ENCODE results near the gene CAV1. TPM values are rescaled to one million over a fixed set of nuclear protein-coding genes. Genes with fewer than 3 reads are reported as not detected.
A peak's percentile ranks its signal among the peaks of the same experiment; 100 is the strongest.

CAV1 gene
- polyA plus RNA-seq, 4 donors: 3.1 to 57.3 (median 25.6) TPM

DNA sequence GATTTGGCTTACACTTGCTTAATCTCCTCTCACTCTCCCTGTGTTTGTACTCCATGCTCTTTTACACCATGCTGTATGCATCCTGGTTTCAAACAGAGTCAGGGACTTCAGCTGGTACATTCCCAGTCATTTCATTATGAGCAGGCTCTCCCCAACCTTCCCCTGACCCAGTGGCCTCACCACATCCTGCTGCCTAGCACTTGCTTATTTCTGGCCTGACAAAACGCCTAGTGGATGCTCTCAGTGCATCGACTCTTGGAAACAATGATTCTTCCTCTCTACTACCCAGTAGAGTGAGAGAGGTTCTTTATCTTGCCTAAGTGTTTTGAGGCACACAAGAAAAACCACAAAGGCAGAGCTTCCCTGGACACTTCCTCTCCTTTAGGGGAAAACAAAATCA, 63.4 kb downstream of the CAV1 start:
- Histone ChIP-seq H3K36me3 (ENCODE audit: control insufficient read depth in 3 of 3, insufficient read depth in 2 of 3, low read depth in 1 of 3, low read length in 3 of 3) (no peaks in the 10 kb centered on the region), H3K27ac (ENCODE audit: low read depth in 1 of 3, low read length in 2 of 3) (no peak overlapping the region), H3K4me1 (ENCODE audit: control insufficient read depth in 3 of 3, insufficient read depth in 2 of 3, low read depth in 1 of 3, low read length in 2 of 3) (peaks cover 5 to 12% (median 8%) of the 10 kb centered on the region in 3 donors), H3K27me3 (ENCODE audit: control insufficient read depth in 3 of 3, insufficient read depth in 3 of 3, low read length in 3 of 3) (peaks cover 0 to 1% (median 0%) of the 10 kb centered on the region in 3 donors), H3K4me3 (ENCODE audit: low read depth in 1 of 3, low read length in 3 of 3) (no peak overlapping the region), H3K9me3 (ENCODE audit: control insufficient read depth in 2 of 2, insufficient read depth in 1 of 2, low read depth in 1 of 2, low read length in 1 of 2) (no peaks in the 10 kb centered on the region)
- no peak for FAIRE-seq
- no peak for DNase-seq
- WGBS, 3 donors: 22 to 65% (median 39%) methylated on average over 2 of the region's 2 CpGs

DNA sequence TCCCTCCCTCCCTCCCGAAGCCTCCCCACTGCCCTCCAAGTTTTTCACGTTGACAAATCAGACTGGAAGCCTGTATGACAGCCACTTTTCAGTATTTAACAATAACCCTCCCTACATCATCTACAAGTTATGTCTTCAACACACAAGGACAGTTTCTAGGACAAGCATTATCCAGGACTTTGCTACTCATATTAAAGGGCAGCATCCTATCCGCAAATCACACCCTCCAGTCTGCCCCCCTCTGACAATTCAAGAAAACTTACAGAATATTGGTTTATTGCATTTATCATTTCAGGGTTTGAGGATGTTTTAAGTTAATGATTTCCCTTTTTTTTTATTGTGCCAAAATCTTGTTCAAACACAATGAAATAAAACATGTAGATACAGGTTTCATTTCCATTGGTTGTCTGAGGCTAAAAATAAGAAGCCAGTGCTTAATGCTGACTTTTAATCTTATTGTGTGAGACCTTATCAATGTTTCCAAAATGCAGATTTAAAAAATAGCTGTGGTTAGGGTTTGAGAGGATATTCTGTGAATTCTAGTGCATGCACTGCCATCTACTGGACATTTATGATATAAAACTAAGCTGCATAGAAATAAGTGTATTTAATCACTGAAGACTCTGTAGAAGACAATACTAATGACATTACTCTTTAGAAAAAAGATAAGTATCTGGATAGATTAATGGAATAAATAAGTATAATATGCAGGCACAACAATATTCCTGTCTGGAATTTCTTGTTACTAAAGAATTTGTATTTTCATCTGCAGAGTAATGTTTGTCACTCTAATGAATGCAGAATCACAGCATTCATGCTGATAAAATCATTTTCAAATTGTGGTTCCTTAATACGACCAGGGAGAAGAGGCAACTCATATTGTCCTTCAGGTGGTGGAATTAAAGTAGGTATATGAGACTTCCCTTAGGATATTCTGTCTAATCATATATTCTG, 64.1 kb downstream of the CAV1 start:
- FAIRE-seq (no peak), DNase-seq (peak; percentile 57 to 63)
- 17 to 25% (median 21%) methylated on average over 4 of the region's 4 CpGs for WGBS, 3 donors
- Histone ChIP-seq H3K4me3 (ENCODE audit: low read depth in 1 of 3, low read length in 3 of 3) (no peak overlapping the region), H3K27me3 (ENCODE audit: control insufficient read depth in 3 of 3, insufficient read depth in 3 of 3, low read length in 3 of 3) (peaks cover 0 to 1% (median 0%) of the 10 kb centered on the region in 3 donors), H3K36me3 (ENCODE audit: control insufficient read depth in 3 of 3, insufficient read depth in 2 of 3, low read depth in 1 of 3, low read length in 3 of 3) (no peaks in the 10 kb centered on the region), H3K4me1 (ENCODE audit: control insufficient read depth in 3 of 3, insufficient read depth in 2 of 3, low read depth in 1 of 3, low read length in 2 of 3) (peaks cover 5 to 12% (median 9%) of the 10 kb centered on the region in 3 donors), H3K27ac (ENCODE audit: low read depth in 1 of 3, low read length in 2 of 3) (no peak overlapping the region), H3K9me3 (ENCODE audit: control insufficient read depth in 2 of 2, insufficient read depth in 1 of 2, low read depth in 1 of 2, low read length in 1 of 2) (no peaks in the 10 kb centered on the region)

DNA sequence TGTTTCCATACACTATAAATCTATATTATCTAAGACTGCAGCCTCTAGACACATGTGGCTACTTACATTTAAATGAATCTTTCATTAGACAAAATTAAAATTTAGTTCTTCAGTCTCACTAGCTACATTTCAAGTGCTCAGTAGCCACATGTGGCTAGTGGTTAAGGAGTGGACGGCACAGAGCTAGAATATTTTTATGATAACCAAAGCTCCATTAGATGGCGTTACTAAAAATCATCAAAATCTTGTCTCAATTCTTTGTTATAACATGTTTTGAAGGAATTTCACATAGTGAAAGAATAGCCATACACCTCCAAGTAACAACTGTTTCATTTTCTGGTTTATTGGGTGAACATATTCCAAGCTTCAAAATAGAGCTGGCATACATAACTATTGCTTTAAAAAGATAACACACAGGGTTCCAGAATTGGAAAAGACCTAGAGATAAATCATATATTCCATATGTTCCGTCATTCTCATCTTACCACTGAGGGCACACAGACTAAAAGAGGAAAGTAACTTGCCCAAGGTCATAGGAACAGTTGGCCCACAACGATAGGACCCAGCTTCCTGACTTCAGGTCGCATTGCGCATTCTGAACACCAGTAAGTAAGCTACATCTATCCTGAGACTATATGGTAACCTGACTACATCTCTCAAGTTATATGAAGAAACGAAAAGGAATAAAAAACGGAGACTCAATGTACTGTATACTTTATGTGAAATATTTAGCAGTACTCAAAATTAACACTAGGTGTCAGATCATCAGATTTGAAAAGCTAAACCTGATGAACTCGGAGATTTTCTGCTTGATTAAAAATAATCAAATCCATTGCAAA, 66.6 kb downstream of the CAV1 start:
- H3K27ac ChIP-seq (ENCODE audit: low read depth in 1 of 3, low read length in 2 of 3): no peak overlapping the region
- peaks cover 0 to 12% (median 6%) of the 10 kb centered on the region in 3 donors for H3K4me1 ChIP-seq (ENCODE audit: control insufficient read depth in 3 of 3, insufficient read depth in 2 of 3, low read depth in 1 of 3, low read length in 2 of 3)
- no peak overlapping the region for H3K4me3 ChIP-seq (ENCODE audit: low read depth in 1 of 3, low read length in 3 of 3)
- WGBS, 3 donors: 23 to 42% (median 29%) methylated on average over 9 of the region's 9 CpGs
- no peaks in the 10 kb centered on the region for H3K9me3 ChIP-seq (ENCODE audit: control insufficient read depth in 2 of 2, insufficient read depth in 1 of 2, low read depth in 1 of 2, low read length in 1 of 2)
- DNase-seq (peak; percentile 44 to 48), FAIRE-seq (peak; percentile 39)
- peaks cover 0 to 1% (median 0%) of the 10 kb centered on the region in 3 donors for H3K27me3 ChIP-seq (ENCODE audit: control insufficient read depth in 3 of 3, insufficient read depth in 3 of 3, low read length in 3 of 3)
- H3K36me3 ChIP-seq (ENCODE audit: control insufficient read depth in 3 of 3, insufficient read depth in 2 of 3, low read depth in 1 of 3, low read length in 3 of 3): no peaks in the 10 kb centered on the region

DNA sequence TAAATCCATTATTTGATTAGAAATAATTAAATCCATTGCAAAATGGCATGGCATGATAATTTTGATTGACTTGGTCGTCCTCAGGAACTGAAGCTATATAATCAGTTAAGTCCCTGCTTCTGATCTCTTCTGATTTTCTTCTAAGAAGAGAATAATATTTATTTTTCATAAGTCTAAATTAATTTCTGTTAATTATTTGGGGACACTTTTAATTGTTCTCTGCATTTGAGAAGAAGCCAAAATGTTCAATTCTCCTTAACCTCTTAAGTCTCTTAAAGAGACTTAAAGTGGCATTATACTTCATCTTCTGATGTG, 67.2 kb downstream of the CAV1 start:
- H3K36me3 ChIP-seq (ENCODE audit: control insufficient read depth in 3 of 3, insufficient read depth in 2 of 3, low read depth in 1 of 3, low read length in 3 of 3): no peaks in the 10 kb centered on the region
- no peak overlapping the region for H3K4me3 ChIP-seq (ENCODE audit: low read depth in 1 of 3, low read length in 3 of 3)
- H3K4me1 ChIP-seq (ENCODE audit: control insufficient read depth in 3 of 3, insufficient read depth in 2 of 3, low read depth in 1 of 3, low read length in 2 of 3): peaks cover 0 to 12% (median 6%) of the 10 kb centered on the region in 3 donors
- no peaks in the 10 kb centered on the region for H3K9me3 ChIP-seq (ENCODE audit: control insufficient read depth in 2 of 2, insufficient read depth in 1 of 2, low read depth in 1 of 2, low read length in 1 of 2)
- no peak overlapping the region for H3K27ac ChIP-seq (ENCODE audit: low read depth in 1 of 3, low read length in 2 of 3)
- WGBS, 3 donors: 0 to 3% (median 3%) methylated on average over 1 of the region's 1 CpG
- FAIRE-seq (no peak), DNase-seq (no peak)
- peaks cover 0 to 1% (median 0%) of the 10 kb centered on the region in 3 donors for H3K27me3 ChIP-seq (ENCODE audit: control insufficient read depth in 3 of 3, insufficient read depth in 3 of 3, low read length in 3 of 3)

DNA sequence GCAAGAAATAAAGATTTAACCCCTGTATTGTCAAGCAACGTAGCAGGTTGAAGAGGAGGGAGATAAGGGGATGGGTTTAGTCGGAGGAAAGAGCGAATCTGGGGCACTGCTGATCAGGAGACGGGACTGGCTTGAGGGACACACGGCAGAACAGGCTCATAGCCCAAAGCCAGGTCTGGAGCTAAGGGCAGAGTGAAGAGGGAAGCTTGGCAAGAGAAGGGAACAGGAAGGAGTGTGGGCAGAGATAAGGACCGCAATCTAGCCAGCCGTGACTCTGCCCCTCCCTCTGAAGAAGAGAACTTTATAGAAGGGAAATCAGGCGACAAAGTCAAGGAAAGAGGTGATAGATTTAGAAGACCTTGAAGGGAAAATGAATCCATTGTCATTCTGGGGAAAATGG, 67.6 kb downstream of the CAV1 start:
- Histone ChIP-seq H3K9me3 (ENCODE audit: control insufficient read depth in 2 of 2, insufficient read depth in 1 of 2, low read depth in 1 of 2, low read length in 1 of 2) (no peaks in the 10 kb centered on the region), H3K27me3 (ENCODE audit: control insufficient read depth in 3 of 3, insufficient read depth in 3 of 3, low read length in 3 of 3) (peaks cover 0 to 1% (median 0%) of the 10 kb centered on the region in 3 donors), H3K27ac (ENCODE audit: low read depth in 1 of 3, low read length in 2 of 3) (peak overlapping the region in 2 of 3 donors; percentile 66 to 79), H3K4me3 (ENCODE audit: low read depth in 1 of 3, low read length in 3 of 3) (peak overlapping the region in 1 of 3 donors; percentile 27), H3K36me3 (ENCODE audit: control insufficient read depth in 3 of 3, insufficient read depth in 2 of 3, low read depth in 1 of 3, low read length in 3 of 3) (no peaks in the 10 kb centered on the region), H3K4me1 (ENCODE audit: control insufficient read depth in 3 of 3, insufficient read depth in 2 of 3, low read depth in 1 of 3, low read length in 2 of 3) (peaks cover 0 to 12% (median 6%) of the 10 kb centered on the region in 3 donors)
- WGBS, 3 donors: 2 to 26% (median 15%) methylated on average over 8 of the region's 8 CpGs
- DNase-seq (peak in 1 of 2 donors; percentile 75), FAIRE-seq (no peak)

DNA sequence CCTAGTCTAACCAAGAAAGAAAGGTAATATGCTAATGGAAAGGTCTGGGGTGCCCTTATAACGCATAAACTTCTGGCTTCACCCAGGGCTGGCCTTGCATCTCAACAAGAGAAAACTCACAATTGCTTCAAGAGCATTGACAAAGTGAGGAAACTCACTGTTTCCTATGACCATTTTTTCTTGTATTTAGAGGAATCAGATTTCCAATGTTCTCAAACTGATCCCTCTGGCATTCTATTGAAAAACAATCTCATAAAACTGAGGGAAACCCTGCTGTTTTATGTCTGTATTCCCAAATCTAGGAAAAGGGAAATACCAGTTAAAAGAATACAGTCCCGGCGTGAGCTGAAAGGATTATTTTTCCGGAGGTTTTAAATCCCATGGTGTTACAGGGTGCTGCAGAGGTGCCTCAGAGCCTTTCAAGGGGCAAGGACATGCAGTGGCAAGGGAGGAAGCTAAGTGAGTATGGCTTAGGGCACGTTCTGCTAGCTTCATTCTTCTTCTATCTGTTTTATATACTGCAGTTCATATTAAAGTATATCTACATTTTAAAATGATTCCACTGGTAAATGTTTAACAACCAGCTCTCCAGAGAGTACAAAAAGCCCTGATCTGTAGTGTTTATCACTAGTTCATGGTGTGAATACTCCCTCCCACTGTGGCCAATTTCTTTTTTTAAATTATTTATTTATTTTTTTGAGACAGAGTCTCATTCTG, 68.7 kb downstream of the CAV1 start:
- H3K27me3 ChIP-seq (ENCODE audit: control insufficient read depth in 3 of 3, insufficient read depth in 3 of 3, low read length in 3 of 3): peaks cover 0 to 1% (median 0%) of the 10 kb centered on the region in 3 donors
- peaks cover 0 to 12% (median 6%) of the 10 kb centered on the region in 3 donors for H3K4me1 ChIP-seq (ENCODE audit: control insufficient read depth in 3 of 3, insufficient read depth in 2 of 3, low read depth in 1 of 3, low read length in 2 of 3)
- no peak for DNase-seq
- H3K9me3 ChIP-seq (ENCODE audit: control insufficient read depth in 2 of 2, insufficient read depth in 1 of 2, low read depth in 1 of 2, low read length in 1 of 2): no peaks in the 10 kb centered on the region
- no peaks in the 10 kb centered on the region for H3K36me3 ChIP-seq (ENCODE audit: control insufficient read depth in 3 of 3, insufficient read depth in 2 of 3, low read depth in 1 of 3, low read length in 3 of 3)
- no peak for FAIRE-seq
- H3K27ac ChIP-seq (ENCODE audit: low read depth in 1 of 3, low read length in 2 of 3): no peak overlapping the region
- H3K4me3 ChIP-seq (ENCODE audit: low read depth in 1 of 3, low read length in 3 of 3): no peak overlapping the region
- WGBS, 3 donors: 55 to 72% (median 61%) methylated on average over 5 of the region's 5 CpGs

DNA sequence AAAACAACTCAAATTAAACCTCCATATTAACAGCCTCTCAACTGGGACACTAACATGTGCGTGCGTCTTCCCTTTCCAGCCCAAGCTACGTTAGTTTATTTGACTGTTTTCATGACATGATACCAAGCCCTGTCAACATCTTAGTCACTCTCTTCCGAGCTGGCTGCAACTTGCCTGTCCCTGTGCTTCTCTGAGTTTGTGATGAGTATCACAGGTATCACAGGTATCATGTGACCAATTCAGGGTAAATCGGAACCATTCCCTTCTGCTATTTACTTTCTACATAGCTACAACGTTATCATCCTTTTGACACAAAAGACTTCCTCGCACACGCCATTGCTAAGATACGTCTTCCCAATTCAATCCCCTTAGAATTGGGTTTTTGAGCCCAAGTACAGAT, 70.2 kb downstream of the CAV1 start:
- WGBS, 3 donors: 94 to 95% (median 95%) methylated on average over 9 of the region's 9 CpGs
- FAIRE-seq (no peak), DNase-seq (no peak)
- no peaks in the 10 kb centered on the region for H3K9me3 ChIP-seq (ENCODE audit: control insufficient read depth in 2 of 2, insufficient read depth in 1 of 2, low read depth in 1 of 2, low read length in 1 of 2)
- H3K27ac ChIP-seq (ENCODE audit: low read depth in 1 of 3, low read length in 2 of 3): no peak overlapping the region
- H3K4me3 ChIP-seq (ENCODE audit: low read depth in 1 of 3, low read length in 3 of 3): no peak overlapping the region
- H3K36me3 ChIP-seq (ENCODE audit: control insufficient read depth in 3 of 3, insufficient read depth in 2 of 3, low read depth in 1 of 3, low read length in 3 of 3): no peaks in the 10 kb centered on the region
- peaks cover 0 to 1% (median 0%) of the 10 kb centered on the region in 3 donors for H3K27me3 ChIP-seq (ENCODE audit: control insufficient read depth in 3 of 3, insufficient read depth in 3 of 3, low read length in 3 of 3)
- peaks cover 0 to 12% (median 6%) of the 10 kb centered on the region in 3 donors for H3K4me1 ChIP-seq (ENCODE audit: control insufficient read depth in 3 of 3, insufficient read depth in 2 of 3, low read depth in 1 of 3, low read length in 2 of 3)

DNA sequence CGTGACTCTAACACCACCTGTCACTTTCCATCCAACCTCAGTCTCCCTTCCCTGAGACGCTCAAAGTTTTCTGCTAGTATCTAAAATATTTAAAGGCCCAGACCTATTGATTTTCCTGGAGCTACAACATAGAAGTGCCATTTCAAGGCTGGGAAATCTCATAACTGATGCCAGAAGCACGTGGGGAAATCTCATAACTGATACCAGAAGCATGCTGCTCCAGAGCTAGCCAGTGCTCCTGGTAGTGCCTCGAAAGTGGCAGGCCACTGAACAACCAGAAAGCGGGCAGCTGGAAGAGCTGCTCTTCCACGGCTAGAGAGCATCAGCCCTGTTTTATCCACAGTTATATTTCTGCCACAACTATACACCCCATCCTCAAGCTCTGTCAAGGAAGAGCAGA, 72.5 kb downstream of the CAV1 start:
- Histone ChIP-seq H3K36me3 (ENCODE audit: control insufficient read depth in 3 of 3, insufficient read depth in 2 of 3, low read depth in 1 of 3, low read length in 3 of 3) (no peaks in the 10 kb centered on the region), H3K27ac (ENCODE audit: low read depth in 1 of 3, low read length in 2 of 3) (no peak overlapping the region), H3K9me3 (ENCODE audit: control insufficient read depth in 2 of 2, insufficient read depth in 1 of 2, low read depth in 1 of 2, low read length in 1 of 2) (no peaks in the 10 kb centered on the region), H3K27me3 (ENCODE audit: control insufficient read depth in 3 of 3, insufficient read depth in 3 of 3, low read length in 3 of 3) (peaks cover 0 to 1% (median 0%) of the 10 kb centered on the region in 3 donors), H3K4me1 (ENCODE audit: control insufficient read depth in 3 of 3, insufficient read depth in 2 of 3, low read depth in 1 of 3, low read length in 2 of 3) (peaks cover 0 to 6% (median 6%) of the 10 kb centered on the region in 3 donors), H3K4me3 (ENCODE audit: low read depth in 1 of 3, low read length in 3 of 3) (no peak overlapping the region)
- WGBS, 3 donors: 73 to 84% (median 80%) methylated on average over 6 of the region's 6 CpGs
- FAIRE-seq: no peak
- DNase-seq: no peak
